ENCODE measurements around the gene TBC1D5. TPM values are rescaled to one million over a fixed set of nuclear protein-coding genes. Genes with fewer than 3 reads are reported as not detected.

Gene TBC1D5
- total and polyA plus RNA-seq, 2 of the 4 experiments (the other 2 are of a cell fraction): 16.4 to 57.0 TPM

DNA sequence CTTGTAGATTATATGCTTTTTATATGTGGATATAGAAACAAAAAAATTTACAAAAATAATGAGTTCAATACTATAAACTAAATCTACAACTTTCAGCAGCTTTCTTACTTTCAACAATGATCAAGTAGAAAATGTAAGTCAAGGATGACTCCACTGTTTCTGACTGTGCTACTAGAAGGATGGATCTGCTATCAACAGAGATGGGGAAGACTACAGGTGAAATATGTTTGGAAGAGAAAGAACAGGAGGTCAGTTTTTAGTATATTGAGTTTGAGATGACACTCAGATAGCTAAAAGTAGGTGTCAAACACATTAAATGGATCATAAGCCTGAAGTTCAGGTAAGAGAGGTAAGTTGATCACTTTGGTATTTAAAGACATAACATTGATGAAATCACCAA is 107.5 kb downstream of the TBC1D5 start:
- no peaks in the 10 kb centered on the region for H3K27me3 ChIP-seq (ENCODE audit: control insufficient read depth, insufficient read depth, low read length)
- no peaks in the 10 kb centered on the region for H3K9me1 ChIP-seq (ENCODE audit: insufficient read depth, low read length)
- H2AFZ ChIP-seq (replicated peaks; ENCODE audit: low read length, poor library complexity): no peak overlapping the region
- 0 out of 2 replicates have a peak overlapping the region, but pooled peaks have one; percentile 36 for H3K4ac ChIP-seq (ENCODE audit: low read depth, low read length)
- no peaks in the 10 kb centered on the region; the same call in 1 of the 2 replicates for H4K20me1 ChIP-seq (ENCODE audit: insufficient read depth, low read length)
- no peak for ATAC-seq (ENCODE audit: low read depth)
- H2BK15ac ChIP-seq (ENCODE audit: low read depth, low read length): no peak overlapping the region
- no peak overlapping the region for H3K27ac ChIP-seq (ENCODE audit: insufficient read depth, low read length)
- H2AK9ac ChIP-seq (replicated peaks; ENCODE audit: low read depth, low read length, poor library complexity): no peak overlapping the region
- in situ Hi-C loops (cut with MboI; ENCODE audit: low sequenced_read_pairs): loop anchor here (25.0 kb wide), 1 partner anchor 477 kb away; no protein-coding TSS in a partner anchor
- H4K91ac ChIP-seq (ENCODE audit: insufficient read depth, low read depth, low read length): no peak overlapping the region
- H4K8ac ChIP-seq (ENCODE audit: low read depth in 2 of 2, low read length in 2 of 2): no peak overlapping the region
- H3K79me1 ChIP-seq (ENCODE audit: low read depth in 1 of 2, low read length in 2 of 2): peaks cover 2 to 12% of the 10 kb centered on the region in 2 experiments; a peak in 2 of 4 replicates
- no peak overlapping the region for H3K4me2 ChIP-seq (ENCODE audit: low read depth, low read length)
- H2BK120ac ChIP-seq (ENCODE audit: low read depth, low read length): no peak overlapping the region; the same call in 1 of the 2 replicates
- peak overlapping the region; percentile 69; the same call in 1 of the 2 replicates for H2AK5ac ChIP-seq (ENCODE audit: low read depth, low read length)
- H3K9ac ChIP-seq (ENCODE audit: low read depth, low read length): no peak overlapping the region
- H3K4me3 ChIP-seq (ENCODE audit: insufficient read depth, low read depth, low read length): no peak overlapping the region
- peaks cover 2% of the 10 kb centered on the region; the same call in 1 of the 2 replicates for H3K4me1 ChIP-seq (ENCODE audit: control insufficient read depth, insufficient read depth, low read length)
- no peak overlapping the region for H2BK20ac ChIP-seq (ENCODE audit: low read depth, low read length)
- no peak overlapping the region for H3K23ac ChIP-seq (ENCODE audit: low read depth, low read length)
- no peaks in the 10 kb centered on the region for H3K9me3 ChIP-seq (ENCODE audit: control insufficient read depth, insufficient read depth, low read length)
- H3K18ac ChIP-seq (ENCODE audit: low read depth, low read length): no peak overlapping the region
- POLR2A ChIA-PET (ENCODE audit: unreplicated experiment): no interaction called here
- dilution Hi-C loops (cut with HindIII; ENCODE audit: low sequenced_read_pairs, unreplicated experiment): no loop called here
- CTCF ChIA-PET: interaction anchor here (1.2 kb wide), 1 partner anchor 10 kb away, joined by 3 read pairs; no protein-coding TSS in a partner anchor
- H3K36me3 ChIP-seq (ENCODE audit: control insufficient read depth, insufficient read depth, low read length): no peaks in the 10 kb centered on the region
- no peak overlapping the region for H2BK5ac ChIP-seq (ENCODE audit: low read depth, low read length, poor library complexity, severe bottlenecking)
- no TSS peak for BruUV-seq (replicated peaks)
- peak overlapping the region; percentile 43; the same call in 1 of the 2 replicates for H4K5ac ChIP-seq (ENCODE audit: low read depth, low read length)
- H3K56ac ChIP-seq (ENCODE audit: extremely low read depth, insufficient read depth, low read length): no peak overlapping the region
- H3K14ac ChIP-seq (replicated peaks; ENCODE audit: low read depth, low read length): no peak overlapping the region
- no peak for DNase-seq
- intact Hi-C loops (cut with micrococcal nuclease): no loop called here
- no peak for TF ChIP-seq USF2 (IDR thresholded peaks at IDR 0.05; ENCODE audit: low read depth, low read length)
- no peak for TF ChIP-seq BHLHE40 (IDR thresholded peaks at IDR 0.05; ENCODE audit: low read depth, low read length)
- TF ChIP-seq MXI1 (IDR thresholded peaks at IDR 0.05; ENCODE audit: borderline replicate concordance, low read depth, low read length): no peak
- no peak for TF ChIP-seq RFX5 (IDR thresholded peaks at IDR 0.05; ENCODE audit: low read depth, low read length)
- TF ChIP-seq RAD21 (IDR thresholded peaks at IDR 0.05; ENCODE audit: low read length): no peak
- no peak for TF ChIP-seq MAZ (IDR thresholded peaks at IDR 0.05; ENCODE audit: borderline replicate concordance, low read depth, low read length)
- no peak for TF ChIP-seq CEBPB (IDR thresholded peaks at IDR 0.05; ENCODE audit: low read depth, low read length)
- TF ChIP-seq SMC3 (IDR thresholded peaks at IDR 0.05; ENCODE audit: low read depth, low read length): no peak
- no peak for TF ChIP-seq RCOR1 (IDR thresholded peaks at IDR 0.05; ENCODE audit: insufficient replicate concordance, low read length)
- TF ChIP-seq, protein P1, sequence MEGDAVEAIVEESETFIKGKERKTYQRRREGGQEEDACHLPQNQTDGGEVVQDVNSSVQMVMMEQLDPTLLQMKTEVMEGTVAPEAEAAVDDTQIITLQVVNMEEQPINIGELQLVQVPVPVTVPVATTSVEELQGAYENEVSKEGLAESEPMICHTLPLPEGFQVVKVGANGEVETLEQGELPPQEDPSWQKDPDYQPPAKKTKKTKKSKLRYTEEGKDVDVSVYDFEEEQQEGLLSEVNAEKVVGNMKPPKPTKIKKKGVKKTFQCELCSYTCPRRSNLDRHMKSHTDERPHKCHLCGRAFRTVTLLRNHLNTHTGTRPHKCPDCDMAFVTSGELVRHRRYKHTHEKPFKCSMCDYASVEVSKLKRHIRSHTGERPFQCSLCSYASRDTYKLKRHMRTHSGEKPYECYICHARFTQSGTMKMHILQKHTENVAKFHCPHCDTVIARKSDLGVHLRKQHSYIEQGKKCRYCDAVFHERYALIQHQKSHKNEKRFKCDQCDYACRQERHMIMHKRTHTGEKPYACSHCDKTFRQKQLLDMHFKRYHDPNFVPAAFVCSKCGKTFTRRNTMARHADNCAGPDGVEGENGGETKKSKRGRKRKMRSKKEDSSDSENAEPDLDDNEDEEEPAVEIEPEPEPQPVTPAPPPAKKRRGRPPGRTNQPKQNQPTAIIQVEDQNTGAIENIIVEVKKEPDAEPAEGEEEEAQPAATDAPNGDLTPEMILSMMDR (conservative IDR thresholded peaks at IDR 0.05; ENCODE audit: low read depth, low read length): no peak
- no peak for TF ChIP-seq POLR2A (IDR thresholded peaks at IDR 0.05; ENCODE audit: low read depth, low read length)
- no peak for TF ChIP-seq CHD1 (IDR thresholded peaks at IDR 0.05; ENCODE audit: low read depth, low read length)
- TF ChIP-seq FOS (IDR thresholded peaks at IDR 0.05; ENCODE audit: low read depth, low read length): no peak

Measured in IMR-90 (cell line).